A549 (cell line): Measurements from ENCODE around the gene ZNF654. TPM values are rescaled to one million over a fixed set of nuclear protein-coding genes. Genes with fewer than 3 reads are reported as not detected.

Experiments
- ATAC-seq, 2 experiments: fragments of 200-7000 bp in 1 of 2; fragments of >200 bp in 1 of 2; cut with Nextera tagmentation in 1 of 2; cut with Tn5 transposase in 1 of 2; 3 replicates each; pipeline versions ENCODE4 v1.8.0 to v1.9.1; 2018 to 2020; ENCODE audit warnings: mild to moderate bottlenecking in 1 of 2, moderate library complexity in 1 of 2
- CTCF ChIA-PET: fragments of 300-600 bp; sonication (Branson Sonifier 250); formaldehyde crosslinking; extraction: SDS; loops from one replicate; lab custom pipeline; 2021; ENCODE audit warnings: antibody characterized with exemption, inconsistent platforms; lab: Yijun Ruan, JAX
- POLR2A ChIA-PET: fragments of 350-600 bp; formaldehyde crosslinking; extraction: SDS; loops from one replicate; lab custom pipeline; 2021; ENCODE audit warnings: antibody characterized with exemption, inconsistent platforms; lab: Yijun Ruan, JAX
- DNase-seq, 2 experiments: peaks; one replicate each; pipeline versions ENCODE4 v3.0.0 to v3.0.0-alpha.2; 2011 to 2016; ENCODE audit warnings: low read depth in 1 of 2, low spot score in 1 of 2
- FAIRE-seq: peaks from 2 replicates; lab custom pipeline; 2011; peaks lifted over from hg19 to GRCh38; lab: Jason Lieb, UNC
- H3K27ac ChIP-seq, 2 experiments: fragments of >200 bp; sonication (Bioruptor Twin); formaldehyde crosslinking; 3 replicates each; pipeline ENCODE4 v1.5.1; 2016 to 2017
- H3K4me1 ChIP-seq: fragments of >200 bp; sonication (Bioruptor Twin); formaldehyde crosslinking; 3 replicates; pipeline ENCODE4 v1.6.1; 2016
- H3K4me2 ChIP-seq: fragments of >200 bp; sonication (Bioruptor Twin); formaldehyde crosslinking; 3 replicates; pipeline ENCODE4 v1.6.1; 2016
- H3K4me3 ChIP-seq: fragments of >200 bp; sonication (Bioruptor Twin); formaldehyde crosslinking; 3 replicates; pipeline ENCODE4 v1.5.1; 2016
- H3K9me3 ChIP-seq: fragments of >200 bp; sonication (Bioruptor Twin); formaldehyde crosslinking; 3 replicates; pipeline ENCODE4 v1.6.1; 2016
- BHLHE40 ChIP-seq: IDR thresholded peaks from 2 replicates; pipeline ENCODE4 v1.6.1; 2012; ENCODE audit warnings: low read depth, low read length, inconsistent platforms
- CBX2 ChIP-seq: fragments of 200-600 bp; sonication (generic); IDR thresholded peaks from 2 replicates; pipeline ENCODE4 v1.6.1; 2016; ENCODE audit warnings: low read depth, mild to moderate bottlenecking, borderline replicate concordance
- CEBPB ChIP-seq, 2 experiments: fragments of >200 bp in 1 of 2; sonication (Bioruptor Twin) in 1 of 2; formaldehyde crosslinking in 1 of 2; IDR thresholded peaks; 2 replicates each; pipeline ENCODE4 v1.6.1; 2012 to 2016
- CHD2 ChIP-seq: fragments of 150-350 bp; IDR thresholded peaks from 2 replicates; pipeline ENCODE4 v1.6.1; 2014; ENCODE audit warnings: low read length; ENCODE audit not compliant: partially characterized antibody
- CHD4 ChIP-seq: fragments of 200-600 bp; sonication (generic); IDR thresholded peaks from 2 replicates; pipeline ENCODE4 v1.6.1; 2016; ENCODE audit warnings: antibody characterized with exemption, mild to moderate bottlenecking, borderline replicate concordance
- CTCF ChIP-seq: fragments of >200 bp; sonication (Bioruptor Twin); formaldehyde crosslinking; IDR thresholded peaks from 3 replicates; pipeline ENCODE4 v1.5.1; 2016
- EHF ChIP-seq: fragments of 250-450 bp; sonication (Bioruptor Pico); IDR thresholded peaks from 2 replicates; pipeline ENCODE4 v1.5.0; 2020; ENCODE audit warnings: mild to moderate bottlenecking
- EHMT2 ChIP-seq: fragments of 200-600 bp; sonication (generic); IDR thresholded peaks from 2 replicates; pipeline ENCODE4 v1.6.1; 2016; ENCODE audit warnings: antibody characterized with exemption, low read depth, mild to moderate bottlenecking, moderate library complexity
- EP300 ChIP-seq, 2 experiments: fragments of >200 bp; sonication (Bioruptor Twin); formaldehyde crosslinking; IDR thresholded peaks; 2 replicates in 1 of 2; 3 replicates in 1 of 2; pipeline ENCODE4 v1.6.1; 2016 to 2017
- FOSB ChIP-seq: fragments of 250-450 bp; sonication (Bioruptor Pico); IDR thresholded peaks from 2 replicates; pipeline ENCODE4 v1.5.0; 2020; ENCODE audit warnings: mild to moderate bottlenecking, moderate library complexity
- GATA3 ChIP-seq: IDR thresholded peaks from 2 replicates; pipeline ENCODE4 v1.6.1; 2012; ENCODE audit warnings: borderline replicate concordance
- HDAC2 ChIP-seq: fragments of 200-600 bp; sonication (generic); IDR thresholded peaks from 2 replicates; pipeline ENCODE4 v1.6.1; 2016
- HEYL ChIP-seq: fragments of 250-450 bp; sonication (Bioruptor Pico); IDR thresholded peaks from 2 replicates; pipeline ENCODE4 v1.8.0; 2021; ENCODE audit warnings: mild to moderate bottlenecking, moderate library complexity
- JUNB ChIP-seq: fragments of >200 bp; sonication (Bioruptor Twin); formaldehyde crosslinking; IDR thresholded peaks from 2 replicates; pipeline ENCODE4 v1.6.1; 2016
- NFE2L2 ChIP-seq: fragments of 150-350 bp; conservative IDR thresholded peaks from 2 replicates; pipeline ENCODE4 v1.6.1; 2014; ENCODE audit warnings: low read length
- NPAS2 ChIP-seq: fragments of 250-450 bp; sonication (Bioruptor Pico); IDR thresholded peaks from 2 replicates; pipeline ENCODE4 v1.8.0; 2022; ENCODE audit warnings: mild to moderate bottlenecking, moderate library complexity, borderline replicate concordance
- NR3C1 ChIP-seq: fragments of >200 bp; sonication (Bioruptor Twin); formaldehyde crosslinking; IDR thresholded peaks from 3 replicates; pipeline ENCODE4 v1.6.1; 2017
- POLR2A ChIP-seq: IDR thresholded peaks from 2 replicates; pipeline ENCODE4 v1.6.1; 2012; ENCODE audit warnings: mild to moderate bottlenecking, low read length
- RCOR1 ChIP-seq: fragments of 150-350 bp; IDR thresholded peaks from 2 replicates; pipeline ENCODE4 v1.6.1; 2014; ENCODE audit warnings: antibody characterized with exemption, low read length, low read depth
- SMC3 ChIP-seq: fragments of >200 bp; sonication (Bioruptor Twin); formaldehyde crosslinking; IDR thresholded peaks from 3 replicates; pipeline ENCODE4 v1.6.1; 2018; ENCODE audit warnings: inconsistent platforms
- TP53 ChIP-seq: fragments of 250-450 bp; sonication (Bioruptor Pico); IDR thresholded peaks from 2 replicates; pipeline ENCODE4 v1.5.0; 2021; ENCODE audit warnings: mild to moderate bottlenecking, moderate library complexity
- ZC3H11A ChIP-seq: fragments of 450-650 bp; IDR thresholded peaks from 2 replicates; pipeline ENCODE4 v1.6.1; 2014; ENCODE audit warnings: antibody characterized with exemption, mild to moderate bottlenecking
- ZFP36 ChIP-seq: fragments of 450-650 bp; IDR thresholded peaks from 2 replicates; pipeline ENCODE4 v1.6.1; 2014; ENCODE audit warnings: borderline replicate concordance; ENCODE audit not compliant: partially characterized antibody
- ZNF302 ChIP-seq: fragments of 250-450 bp; sonication (Bioruptor Pico); IDR thresholded peaks from 2 replicates; pipeline ENCODE4 v1.9.0; 2021; ENCODE audit warnings: inconsistent platforms, mild to moderate bottlenecking, moderate library complexity
- WGBS: methylation state at CpG from one replicate; pipeline ENCODE4 v1.1.6; 2017; ENCODE audit errors: missing lambda C conversion rate; 5-methylcytosine and 5-hydroxymethylcytosine counted together
- polyA plus RNA-seq, 4 experiments: library from polyadenylated mRNA; depleted of rRNA in 3 of 4; stranded (reverse); fragments of >200 nt; fragmentation: RNase III in 1 of 4; extraction: RNeasy Plus Mini Kit Qiagen cat#74134 plus additional on column Dnase treatment in 1 of 4; gene quantifications; 2 replicates in 3 of 4; 3 replicates in 1 of 4; pipeline ENCODE4 v1.2.3, GENCODE V29; 2011 to 2017
- TF ChIP-seq, protein P1 (sequence below): IDR thresholded peaks from 2 replicates; pipeline ENCODE4 v1.6.1; 2012
- TF ChIP-seq, protein P2 (sequence below): fragments of 250-450 bp; sonication (Bioruptor Pico); IDR thresholded peaks from 2 replicates; pipeline ENCODE4 v1.5.0; 2021; ENCODE audit warnings: mild to moderate bottlenecking, moderate library complexity, borderline replicate concordance

The ZNF654 gene
- polyA plus RNA-seq, 2 of the 4 experiments (the other 2 are of a cell fraction): 3.2 to 4.4 TPM

DNA sequence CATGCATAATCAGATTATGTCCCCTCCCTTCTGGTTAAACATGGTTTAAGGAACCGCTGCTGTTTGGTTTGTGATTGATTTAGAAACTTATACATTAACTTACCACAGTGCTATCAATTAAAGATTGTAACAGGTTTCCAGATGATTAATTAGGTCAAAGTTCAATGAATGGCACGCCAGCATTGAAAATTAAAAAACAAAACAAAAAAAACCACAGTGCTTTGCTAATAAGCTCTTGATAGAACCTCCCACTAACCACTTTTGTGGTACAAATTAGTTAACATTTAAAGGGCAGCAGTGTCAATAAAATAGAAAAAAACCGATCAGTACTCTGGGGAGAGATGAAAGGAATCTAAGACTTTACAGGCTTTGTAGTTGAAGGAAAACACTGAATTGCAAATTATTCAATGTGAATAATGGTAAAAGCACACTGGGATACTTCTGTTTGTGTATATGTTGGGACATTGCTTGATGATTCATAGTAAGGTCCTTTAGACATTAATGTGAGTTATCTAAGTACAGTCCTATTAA, 83.1 kb downstream of the ZNF654 start (continued):
- TF ChIP-seq NFE2L2: no peak
- no peak for TF ChIP-seq SMC3
- TF ChIP-seq, protein P1, sequence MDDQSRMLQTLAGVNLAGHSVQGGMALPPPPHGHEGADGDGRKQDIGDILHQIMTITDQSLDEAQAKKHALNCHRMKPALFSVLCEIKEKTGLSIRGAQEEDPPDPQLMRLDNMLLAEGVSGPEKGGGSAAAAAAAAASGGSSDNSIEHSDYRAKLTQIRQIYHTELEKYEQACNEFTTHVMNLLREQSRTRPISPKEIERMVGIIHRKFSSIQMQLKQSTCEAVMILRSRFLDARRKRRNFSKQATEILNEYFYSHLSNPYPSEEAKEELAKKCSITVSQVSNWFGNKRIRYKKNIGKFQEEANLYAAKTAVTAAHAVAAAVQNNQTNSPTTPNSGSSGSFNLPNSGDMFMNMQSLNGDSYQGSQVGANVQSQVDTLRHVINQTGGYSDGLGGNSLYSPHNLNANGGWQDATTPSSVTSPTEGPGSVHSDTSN: no peak

- POLR2A ChIA-PET: no interaction called here
- Histone ChIP-seq H3K9me3 (no peaks in the 10 kb centered on the region), H3K4me2 (no peak overlapping the region), H3K27ac (no peak overlapping the region), H3K4me3 (no peak overlapping the region), H3K4me1 (peaks cover 19% of the 10 kb centered on the region; the same call in 2 of the 3 replicates)
- CTCF ChIA-PET: no interaction called here
- TF ChIP-seq, protein P1: no peak
- TF ChIP-seq GATA3 (no peak), ZFP36 (no peak), EP300 (IDR thresholded peaks at IDR 0.05) (no peak), BHLHE40 (no peak), CHD2 (no peak), TP53 (CRISPR knock-in tag) (no peak), EHF (CRISPR knock-in tag) (no peak), HDAC2 (no peak), CBX2 (no peak), CHD4 (no peak), NR3C1 (no peak)
- TF ChIP-seq, protein P2, sequence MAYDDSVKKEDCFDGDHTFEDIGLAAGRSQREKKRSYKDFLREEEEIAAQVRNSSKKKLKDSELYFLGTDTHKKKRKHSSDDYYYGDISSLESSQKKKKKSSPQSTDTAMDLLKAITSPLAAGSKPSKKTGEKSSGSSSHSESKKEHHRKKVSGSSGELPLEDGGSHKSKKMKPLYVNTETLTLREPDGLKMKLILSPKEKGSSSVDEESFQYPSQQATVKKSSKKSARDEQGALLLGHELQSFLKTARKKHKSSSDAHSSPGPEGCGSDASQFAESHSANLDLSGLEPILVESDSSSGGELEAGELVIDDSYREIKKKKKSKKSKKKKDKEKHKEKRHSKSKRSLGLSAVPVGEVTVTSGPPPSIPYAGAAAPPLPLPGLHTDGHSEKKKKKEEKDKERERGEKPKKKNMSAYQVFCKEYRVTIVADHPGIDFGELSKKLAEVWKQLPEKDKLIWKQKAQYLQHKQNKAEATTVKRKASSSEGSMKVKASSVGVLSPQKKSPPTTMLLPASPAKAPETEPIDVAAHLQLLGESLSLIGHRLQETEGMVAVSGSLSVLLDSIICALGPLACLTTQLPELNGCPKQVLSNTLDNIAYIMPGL (CRISPR knock-in tag): no peak
- DNase-seq: no peak
- no peak for FAIRE-seq
- ATAC-seq: no peak
These were observed 88.2 kb downstream of the ZNF654 start for GRCh38 chr3:88147261-88147660.

GRCh38 chr3:88148651-88149050, 89.6 kb downstream of the ZNF654 start:
- no peak for FAIRE-seq
- POLR2A ChIA-PET: interaction anchor here (0.7 kb wide), 1 partner anchor 966 kb away, joined by 3 read pairs; no protein-coding TSS in a partner anchor
- H3K27ac ChIP-seq: peak overlapping the region; percentile 91 to 96
- no peaks in the 10 kb centered on the region for H3K9me3 ChIP-seq
- CTCF ChIA-PET: interaction anchor here (1.3 to 2.3 kb wide), 3 partner anchors 16 to 35 kb away, joined by 4 to 11 read pairs (median 7); no protein-coding TSS in a partner anchor
- WGBS: 34% methylated on average over 17 of the region's 17 CpGs
- peak overlapping the region; percentile 68 for H3K4me3 ChIP-seq
- no peak for DNase-seq
- peak overlapping the region; percentile 77 for H3K4me2 ChIP-seq
- no peak for ATAC-seq
- peaks cover 14% of the 10 kb centered on the region; the same call in 2 of the 3 replicates for H3K4me1 ChIP-seq
- TF ChIP-seq, protein P1: no peak
- no peak for TF ChIP-seq NPAS2 (CRISPR knock-in tag)
- TF ChIP-seq FOSB: no peak
- no peak for TF ChIP-seq CEBPB (IDR thresholded peaks at IDR 0.05)
- TF ChIP-seq ZC3H11A: no peak
- TF ChIP-seq POLR2A: no peak
- no peak for TF ChIP-seq ZNF302 (CRISPR knock-in tag)
- TF ChIP-seq, protein P2 (CRISPR knock-in tag): no peak
- TF ChIP-seq NR3C1: no peak
- TF ChIP-seq JUNB: no peak
- no peak for TF ChIP-seq RCOR1
- TF ChIP-seq EHMT2: no peak
- TF ChIP-seq HEYL: no peak
- TF ChIP-seq CTCF: no peak
